Measurements from ENCODE around the gene TMPRSS7.

DNA sequence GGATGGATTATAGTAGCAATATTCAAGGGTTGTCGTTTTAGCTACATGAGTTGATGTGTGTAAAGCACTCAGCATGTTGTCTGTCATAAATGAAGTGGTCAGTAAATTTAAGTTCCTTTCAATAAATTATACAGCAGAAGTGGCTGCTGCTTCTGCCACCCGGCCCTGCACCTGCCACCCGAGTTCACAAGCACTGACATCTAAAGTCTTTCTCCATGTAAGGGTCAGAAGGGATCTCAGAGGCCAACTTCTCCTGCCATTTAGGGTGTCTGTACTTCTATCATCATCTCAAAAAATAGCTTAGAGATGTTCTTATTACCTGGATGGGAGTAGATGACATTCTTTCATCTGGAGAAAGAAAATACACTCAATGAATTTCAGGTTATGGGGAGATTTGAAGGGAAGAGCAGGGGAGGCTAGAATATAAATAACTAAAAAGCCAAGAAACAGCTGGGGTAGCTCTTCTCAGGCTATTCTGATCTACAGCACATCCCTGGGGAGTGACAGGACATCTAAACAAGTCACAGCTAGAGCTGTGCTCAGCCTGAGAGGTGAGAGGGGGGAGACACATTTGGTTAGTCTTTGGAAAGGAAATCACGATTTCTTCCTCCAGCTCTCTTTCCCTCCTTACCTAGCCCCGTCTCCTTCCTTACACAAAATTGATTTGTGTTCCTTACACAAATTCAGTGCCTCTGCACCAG lies 90.5 kb downstream of the TMPRSS7 start:
- TF ChIP-seq BACH2 (CRISPR knock-in tag; IDR thresholded peaks at IDR 0.05; ENCODE audit: borderline replicate concordance) (no peak), ZNF565 (CRISPR knock-in tag; conservative IDR thresholded peaks at IDR 0.05; ENCODE audit: low read depth) (no peak), ZNF8 (CRISPR knock-in tag; IDR thresholded peaks at IDR 0.05) (no peak), POU6F1 (CRISPR knock-in tag; IDR thresholded peaks at IDR 0.05; ENCODE audit: borderline replicate concordance, low read depth) (no peak), ISL1 (CRISPR knock-in tag; IDR thresholded peaks at IDR 0.05) (no peak), RARB (CRISPR knock-in tag; IDR thresholded peaks at IDR 0.05) (no peak), TOX (CRISPR knock-in tag; IDR thresholded peaks at IDR 0.05; ENCODE audit: borderline replicate concordance) (no peak), TCF4 (CRISPR knock-in tag; IDR thresholded peaks at IDR 0.05; ENCODE audit: borderline replicate concordance) (no peak), PATZ1 (CRISPR knock-in tag; IDR thresholded peaks at IDR 0.05; ENCODE audit: borderline replicate concordance) (no peak), ZFP3 (CRISPR knock-in tag; IDR thresholded peaks at IDR 0.05) (no peak), GLIS3 (CRISPR knock-in tag; IDR thresholded peaks at IDR 0.05) (no peak), SNAI2 (CRISPR knock-in tag; IDR thresholded peaks at IDR 0.05) (no peak)
- TF ChIP-seq, protein P1, sequence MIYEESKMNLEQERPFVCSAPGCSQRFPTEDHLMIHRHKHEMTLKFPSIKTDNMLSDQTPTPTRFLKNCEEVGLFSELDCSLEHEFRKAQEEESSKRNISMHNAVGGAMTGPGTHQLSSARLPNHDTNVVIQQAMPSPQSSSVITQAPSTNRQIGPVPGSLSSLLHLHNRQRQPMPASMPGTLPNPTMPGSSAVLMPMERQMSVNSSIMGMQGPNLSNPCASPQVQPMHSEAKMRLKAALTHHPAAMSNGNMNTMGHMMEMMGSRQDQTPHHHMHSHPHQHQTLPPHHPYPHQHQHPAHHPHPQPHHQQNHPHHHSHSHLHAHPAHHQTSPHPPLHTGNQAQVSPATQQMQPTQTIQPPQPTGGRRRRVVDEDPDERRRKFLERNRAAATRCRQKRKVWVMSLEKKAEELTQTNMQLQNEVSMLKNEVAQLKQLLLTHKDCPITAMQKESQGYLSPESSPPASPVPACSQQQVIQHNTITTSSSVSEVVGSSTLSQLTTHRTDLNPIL (CRISPR knock-in tag; IDR thresholded peaks at IDR 0.05; ENCODE audit: low read depth) = no peak
